ENCODE data around the gene PAK3. TPM values are rescaled to one million over a fixed set of nuclear protein-coding genes. Genes with fewer than 3 reads are reported as not detected.

The PAK3 gene
- total RNA-seq, 2 experiments from 2014 or later = 0.17 TPM; not detected in 1

- no peaks in the 10 kb centered on the region for H3K36me3 Mint-ChIP-seq (ENCODE audit: low read depth)
- no peak for DNase-seq
- H3K9me3 Mint-ChIP-seq = no peaks in the 10 kb centered on the region
- no peaks in the 10 kb centered on the region for H3K4me1 Mint-ChIP-seq
- no peak overlapping the region for H3K4me3 Mint-ChIP-seq
- ChIA-PET CTCF (interaction anchor here (1.1 kb wide), 1 partner anchor 11 kb away, joined by 3 read pairs; no protein-coding TSS in a partner anchor), POLR2A (no interaction called here)
- H3K27me3 Mint-ChIP-seq = no peaks in the 10 kb centered on the region
- no peak overlapping the region for H3K27ac Mint-ChIP-seq
These were observed 14.2 kb downstream of the PAK3 start for GRCh38 chrX:111110098-111110775.

DNA sequence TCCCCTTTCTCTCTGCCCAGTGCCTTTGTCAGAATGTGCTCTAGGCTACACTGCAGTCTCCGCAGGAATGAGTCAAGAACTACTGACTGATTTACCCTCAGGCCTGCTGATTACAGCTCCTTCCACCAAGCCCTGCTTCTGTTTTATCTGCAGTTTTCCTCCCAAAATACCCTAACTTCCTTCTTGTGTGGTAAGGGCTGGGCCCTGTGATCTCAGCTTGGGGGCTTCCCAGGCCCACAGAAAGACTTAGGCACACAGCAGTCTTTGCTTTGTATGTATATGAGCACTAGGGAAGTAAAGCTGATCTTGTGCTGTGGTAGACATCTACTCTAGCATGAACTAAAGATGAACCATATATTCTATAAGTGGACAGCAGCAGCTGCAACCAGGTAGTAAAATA lies 18.8 kb downstream of the PAK3 start:
- no peaks in the 10 kb centered on the region for H3K9me3 Mint-ChIP-seq
- POLR2A ChIA-PET = no interaction called here
- no peaks in the 10 kb centered on the region for H3K36me3 Mint-ChIP-seq (ENCODE audit: low read depth)
- CTCF ChIA-PET = no interaction called here
- no peak overlapping the region for H3K4me3 Mint-ChIP-seq
- no peak for DNase-seq
- no peak overlapping the region for H3K27ac Mint-ChIP-seq
- H3K4me1 Mint-ChIP-seq = no peaks in the 10 kb centered on the region
- no peaks in the 10 kb centered on the region for H3K27me3 Mint-ChIP-seq

DNA sequence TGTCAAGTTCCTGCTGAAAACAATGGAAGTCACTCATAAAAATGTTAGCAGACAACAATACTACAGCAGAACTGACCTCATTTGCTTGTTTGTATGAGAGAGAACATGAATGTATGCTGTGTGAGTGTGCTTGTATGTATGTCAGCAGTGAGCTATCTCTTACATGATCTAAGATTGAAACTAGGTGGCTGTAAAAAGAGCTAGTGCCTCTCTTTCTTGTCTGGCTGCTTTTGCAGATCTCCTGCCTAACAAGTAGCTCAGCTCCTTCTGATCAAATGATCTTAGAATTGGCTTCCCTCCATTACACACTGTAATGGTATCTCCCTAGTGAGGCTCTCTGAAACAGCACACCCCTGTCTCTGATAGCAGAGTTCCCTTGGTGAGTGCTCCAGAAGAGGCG lies 20.7 kb downstream of the PAK3 start:
- no peaks in the 10 kb centered on the region for H3K9me3 Mint-ChIP-seq
- no peak overlapping the region for H3K27ac Mint-ChIP-seq
- no peaks in the 10 kb centered on the region for H3K27me3 Mint-ChIP-seq
- DNase-seq = no peak
- ChIA-PET POLR2A (no interaction called here), CTCF (interaction anchor here (0.7 to 1.3 kb wide), 2 partner anchors 16 to 127 kb away, joined by 3 read pairs; no protein-coding TSS in a partner anchor)
- H3K4me3 Mint-ChIP-seq = no peak overlapping the region
- H3K4me1 Mint-ChIP-seq = no peaks in the 10 kb centered on the region
- H3K36me3 Mint-ChIP-seq (ENCODE audit: low read depth) = no peaks in the 10 kb centered on the region

- no peaks in the 10 kb centered on the region for H3K36me3 Mint-ChIP-seq (ENCODE audit: low read depth)
- POLR2A ChIA-PET = no interaction called here
- no peak for DNase-seq
- no peaks in the 10 kb centered on the region for H3K27me3 Mint-ChIP-seq
- no peaks in the 10 kb centered on the region for H3K9me3 Mint-ChIP-seq
- H3K27ac Mint-ChIP-seq = no peak overlapping the region
- CTCF ChIA-PET = interaction anchor here (1.4 kb wide), 1 partner anchor 19 kb away, joined by 3 read pairs; no protein-coding TSS in a partner anchor
- H3K4me3 Mint-ChIP-seq = no peak overlapping the region
- peaks cover 9% of the 10 kb centered on the region for H3K4me1 Mint-ChIP-seq
These were observed 23.4 kb downstream of the PAK3 start for GRCh38 chrX:111119341-111119740.

- CTCF ChIA-PET = no interaction called here
These were observed 27.1 kb downstream of the PAK3 start for GRCh38 chrX:111123125-111123524.

DNA sequence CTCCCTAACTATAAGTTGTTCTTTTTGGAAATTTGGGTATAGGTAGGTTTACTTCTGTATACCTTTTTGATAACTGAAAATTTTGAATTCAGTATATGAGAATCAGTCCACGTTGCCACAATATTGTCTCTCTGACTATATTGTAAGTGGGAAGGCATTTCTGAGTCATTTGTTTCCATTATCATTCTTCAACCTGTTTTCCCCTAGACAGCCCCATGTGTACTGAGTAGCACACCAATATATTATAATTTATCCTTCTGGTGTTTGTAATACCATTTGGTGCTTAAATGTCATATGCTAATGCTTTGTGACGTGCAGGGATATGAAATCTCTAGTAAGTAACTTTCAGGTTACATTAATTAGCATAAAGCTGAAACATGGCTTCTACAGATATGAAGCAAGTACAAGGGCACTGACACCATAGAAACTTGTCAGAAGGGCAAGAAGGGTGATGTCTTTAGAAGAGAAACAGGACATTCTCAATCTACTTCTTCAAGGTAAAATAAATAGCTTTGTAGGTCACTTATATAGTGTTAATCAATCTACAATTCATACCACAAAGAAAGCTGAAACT lies 27.7 kb downstream of the PAK3 start:
- Mint-ChIP-seq H3K27me3 (no peaks in the 10 kb centered on the region), H3K27ac (peak overlapping the region; percentile 85), H3K4me3 (peak overlapping the region; percentile 63), H3K4me1 (peaks cover 12% of the 10 kb centered on the region), H3K9me3 (no peaks in the 10 kb centered on the region), H3K36me3 (ENCODE audit: low read depth) (no peaks in the 10 kb centered on the region)
- CTCF ChIA-PET = interaction anchor here (0.6 to 0.9 kb wide), 3 partner anchors 10 to 14 kb away, joined by 3 to 5 read pairs (median 4); no protein-coding TSS in a partner anchor
- DNase-seq = no peak
- POLR2A ChIA-PET = no interaction called here

More at GRCh38 chrX:111123125-111123524, 27.1 kb downstream of the PAK3 start:
- no peaks in the 10 kb centered on the region for H3K9me3 Mint-ChIP-seq
- peak overlapping the region; percentile 63 for H3K4me3 Mint-ChIP-seq
- H3K27me3 Mint-ChIP-seq = no peaks in the 10 kb centered on the region
- H3K36me3 Mint-ChIP-seq (ENCODE audit: low read depth) = no peaks in the 10 kb centered on the region
- peaks cover 12% of the 10 kb centered on the region for H3K4me1 Mint-ChIP-seq
- H3K27ac Mint-ChIP-seq = peak overlapping the region; percentile 85
- POLR2A ChIA-PET = no interaction called here
- DNase-seq = no peak

DNA sequence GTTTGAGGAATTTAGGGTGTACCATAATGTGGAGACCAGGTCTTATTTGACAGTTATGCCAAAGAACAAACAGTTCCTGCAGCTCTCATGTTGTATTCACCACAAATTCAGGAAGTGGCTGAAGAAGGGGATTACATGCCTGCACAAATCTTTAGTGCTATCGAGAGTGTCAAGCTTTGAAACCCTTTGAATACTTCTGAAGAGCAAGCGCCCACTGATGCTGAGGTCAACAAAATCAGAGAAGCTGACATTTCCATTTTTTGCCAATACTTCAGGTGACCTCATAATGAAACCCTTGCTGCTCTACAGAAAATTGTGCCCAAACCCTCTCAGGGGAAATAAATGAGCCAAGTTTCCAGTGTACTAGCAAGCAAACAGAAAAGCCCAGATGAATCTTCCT lies 28.4 kb downstream of the PAK3 start:
- POLR2A ChIA-PET = no interaction called here
- H3K9me3 Mint-ChIP-seq = no peaks in the 10 kb centered on the region
- no peak for DNase-seq
- H3K27me3 Mint-ChIP-seq = no peaks in the 10 kb centered on the region
- CTCF ChIA-PET = interaction anchor here (0.6 to 0.9 kb wide), 3 partner anchors 9 to 13 kb away, joined by 3 to 5 read pairs (median 4); no protein-coding TSS in a partner anchor
- H3K4me1 Mint-ChIP-seq = peaks cover 12% of the 10 kb centered on the region
- H3K36me3 Mint-ChIP-seq (ENCODE audit: low read depth) = no peaks in the 10 kb centered on the region
- no peak overlapping the region for H3K4me3 Mint-ChIP-seq
- no peak overlapping the region for H3K27ac Mint-ChIP-seq

GRCh38 chrX:111127038-111127437 lies 31.0 kb downstream of the PAK3 start:
- H3K4me1 Mint-ChIP-seq = peaks cover 19% of the 10 kb centered on the region
- no peaks in the 10 kb centered on the region for H3K27me3 Mint-ChIP-seq
- POLR2A ChIA-PET = no interaction called here
- H3K4me3 Mint-ChIP-seq = no peak overlapping the region
- no peaks in the 10 kb centered on the region for H3K36me3 Mint-ChIP-seq (ENCODE audit: low read depth)
- CTCF ChIA-PET = no interaction called here
- no peak overlapping the region for H3K27ac Mint-ChIP-seq
- DNase-seq = no peak
- no peaks in the 10 kb centered on the region for H3K9me3 Mint-ChIP-seq

DNA sequence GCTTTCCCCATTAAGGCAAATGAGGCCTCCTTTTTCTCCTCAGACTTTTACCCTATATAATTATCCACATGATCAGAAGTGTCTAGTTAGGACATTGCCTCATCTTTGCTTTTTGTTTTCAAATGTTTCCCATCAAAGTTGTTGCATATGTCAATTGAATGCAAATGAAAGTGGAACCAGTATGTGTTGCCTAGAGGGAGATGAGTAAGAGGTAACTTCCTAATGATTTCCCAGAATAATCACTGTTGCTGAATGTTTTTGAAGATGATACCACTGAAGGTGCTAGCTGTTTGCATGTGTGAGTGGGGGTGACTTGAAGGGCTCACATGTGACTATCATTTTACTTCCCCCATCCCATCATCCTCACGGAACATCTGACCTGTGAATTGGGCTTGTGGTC lies 33.9 kb downstream of the PAK3 start:
- no peaks in the 10 kb centered on the region for H3K36me3 Mint-ChIP-seq (ENCODE audit: low read depth)
- no peak overlapping the region for H3K4me3 Mint-ChIP-seq
- H3K27me3 Mint-ChIP-seq = no peaks in the 10 kb centered on the region
- no peak overlapping the region for H3K27ac Mint-ChIP-seq
- H3K4me1 Mint-ChIP-seq = peaks cover 7% of the 10 kb centered on the region
- ChIA-PET POLR2A (no interaction called here), CTCF (no interaction called here)
- H3K9me3 Mint-ChIP-seq = no peaks in the 10 kb centered on the region
- DNase-seq = no peak

DNA sequence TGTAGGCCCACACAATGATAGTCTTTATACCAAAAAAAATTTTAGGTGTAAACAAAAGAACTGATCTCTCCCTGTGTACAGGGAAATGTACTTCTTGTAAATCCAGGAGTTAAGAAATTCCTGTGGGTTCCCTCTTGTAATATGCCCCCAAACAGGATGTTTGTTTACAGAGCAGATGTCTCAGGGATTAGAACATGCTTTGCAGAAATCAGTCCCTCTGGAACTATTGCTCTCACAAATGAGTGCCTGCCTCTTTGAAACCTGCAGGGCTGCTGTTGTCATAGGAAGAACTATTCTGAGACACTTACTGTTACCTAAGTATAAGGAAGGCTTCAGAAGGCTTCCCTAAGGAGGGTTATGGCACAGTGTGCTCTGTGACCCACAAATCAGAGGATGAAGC lies 35.6 kb downstream of the PAK3 start:
- no peaks in the 10 kb centered on the region for H3K36me3 Mint-ChIP-seq (ENCODE audit: low read depth)

DNA sequence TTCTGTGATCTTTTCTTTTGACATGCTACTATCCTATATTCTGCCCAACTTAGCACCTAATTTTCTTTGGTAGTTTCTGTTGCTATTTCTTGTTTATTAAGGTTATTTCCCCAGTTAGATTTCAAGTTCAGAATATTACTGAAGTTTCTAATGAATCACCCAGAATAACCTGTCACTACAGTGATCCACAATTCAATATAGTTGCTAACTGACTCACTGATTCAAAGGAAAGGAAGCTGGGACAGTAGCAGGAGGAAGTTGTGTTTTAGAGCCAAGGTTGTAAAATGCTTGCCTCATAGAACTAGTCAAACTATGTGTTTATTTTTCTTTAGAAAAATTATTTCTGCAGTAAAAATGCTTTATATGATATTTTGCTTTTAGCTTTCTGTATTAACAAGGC lies 37.4 kb downstream of the PAK3 start:
- no peak for DNase-seq
- ChIA-PET POLR2A (no interaction called here), CTCF (interaction anchor here (1.2 kb wide), 1 partner anchor 9 kb away, joined by 5 read pairs; no protein-coding TSS in a partner anchor)
- Mint-ChIP-seq H3K27me3 (no peaks in the 10 kb centered on the region), H3K4me1 (peaks cover 7% of the 10 kb centered on the region), H3K36me3 (ENCODE audit: low read depth) (no peaks in the 10 kb centered on the region), H3K9me3 (no peaks in the 10 kb centered on the region), H3K4me3 (no peak overlapping the region), H3K27ac (no peak overlapping the region)

More for the DNA sequence above, 35.6 kb downstream of the PAK3 start:
- Mint-ChIP-seq H3K4me1 (peaks cover 7% of the 10 kb centered on the region), H3K27ac (no peak overlapping the region), H3K9me3 (no peaks in the 10 kb centered on the region), H3K4me3 (no peak overlapping the region), H3K27me3 (no peaks in the 10 kb centered on the region)
- no peak for DNase-seq
- ChIA-PET CTCF (no interaction called here), POLR2A (no interaction called here)

- POLR2A ChIA-PET = no interaction called here
- H3K9me3 Mint-ChIP-seq = no peaks in the 10 kb centered on the region
- CTCF ChIA-PET = no interaction called here
These were observed 49.9 kb downstream of the PAK3 start for GRCh38 chrX:111145878-111146277.

DNA sequence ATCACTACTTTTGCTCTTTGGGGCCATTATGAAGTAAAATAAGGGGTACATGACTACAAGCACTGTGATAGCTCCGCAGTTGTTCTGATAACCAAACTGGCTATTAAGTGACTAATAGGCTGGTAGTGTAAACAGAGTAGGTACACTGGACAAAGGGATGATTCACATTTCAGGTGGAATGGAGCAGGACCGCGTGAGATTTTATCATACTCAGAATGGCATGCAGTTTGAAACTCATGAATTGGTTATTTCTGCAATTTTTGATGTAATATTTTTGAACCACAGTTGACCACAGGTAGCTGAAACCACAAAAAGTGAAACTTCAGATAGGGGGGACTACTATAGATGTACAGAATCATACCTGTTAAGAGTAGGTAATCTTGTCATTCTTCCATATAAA lies 55.8 kb downstream of the PAK3 start:
- H3K4me1 Mint-ChIP-seq = no peaks in the 10 kb centered on the region
- no peaks in the 10 kb centered on the region for H3K36me3 Mint-ChIP-seq (ENCODE audit: low read depth)
- H3K4me3 Mint-ChIP-seq = no peak overlapping the region
- CTCF ChIA-PET = interaction anchor here (0.5 kb wide), 1 partner anchor 29 kb away, joined by 4 read pairs; no protein-coding TSS in a partner anchor
- no peak for DNase-seq
- H3K9me3 Mint-ChIP-seq = no peaks in the 10 kb centered on the region
- H3K27me3 Mint-ChIP-seq = no peaks in the 10 kb centered on the region
- POLR2A ChIA-PET = no interaction called here
- no peak overlapping the region for H3K27ac Mint-ChIP-seq

More at GRCh38 chrX:111145878-111146277, 49.9 kb downstream of the PAK3 start:
- Mint-ChIP-seq H3K27ac (no peak overlapping the region), H3K4me1 (no peaks in the 10 kb centered on the region), H3K4me3 (no peak overlapping the region), H3K27me3 (no peaks in the 10 kb centered on the region), H3K36me3 (ENCODE audit: low read depth) (no peaks in the 10 kb centered on the region)
- DNase-seq = no peak
